Esophagus squamous epithelium (tissue), 4 donors: ENCODE results near the gene OR4N5.

Experiments used
- CTCF ChIP-seq, 6 experiments: fragments of 450-650 bp in 4 of 6; fragments of 200-600 bp in 2 of 6; sonication (generic) in 2 of 6; IDR thresholded peaks; one replicate each; pipeline ENCODE4 v1.5.1; 2016 to 2019; ENCODE audit warnings: antibody characterized with exemption in 6 of 6, mild to moderate bottlenecking in 4 of 6, moderate library complexity in 4 of 6
- POLR2A ChIP-seq, 4 donors: fragments of 450-650 bp; IDR thresholded peaks; one replicate each; pipeline ENCODE4 v1.6.1; 2017; ENCODE audit warnings: antibody characterized with exemption in 4 of 4, mild to moderate bottlenecking in 4 of 4, moderate library complexity in 3 of 4

GRCh38 chr14:20110438-20110837 is 28.2 kb upstream of the OR4N5 start, which contains the start of gene OR4K17:
- TF ChIP-seq CTCF (IDR thresholded peaks at IDR 0.05) (no peak), POLR2A (IDR thresholded peaks at IDR 0.05) (no peak)
